ENCODE data around the gene OR2M2. TPM values are rescaled to one million over a fixed set of nuclear protein-coding genes. Genes with fewer than 3 reads are reported as not detected.

The OR2M2 gene
- total RNA-seq, 1 donor from 2014 or later, result not detected

DNA sequence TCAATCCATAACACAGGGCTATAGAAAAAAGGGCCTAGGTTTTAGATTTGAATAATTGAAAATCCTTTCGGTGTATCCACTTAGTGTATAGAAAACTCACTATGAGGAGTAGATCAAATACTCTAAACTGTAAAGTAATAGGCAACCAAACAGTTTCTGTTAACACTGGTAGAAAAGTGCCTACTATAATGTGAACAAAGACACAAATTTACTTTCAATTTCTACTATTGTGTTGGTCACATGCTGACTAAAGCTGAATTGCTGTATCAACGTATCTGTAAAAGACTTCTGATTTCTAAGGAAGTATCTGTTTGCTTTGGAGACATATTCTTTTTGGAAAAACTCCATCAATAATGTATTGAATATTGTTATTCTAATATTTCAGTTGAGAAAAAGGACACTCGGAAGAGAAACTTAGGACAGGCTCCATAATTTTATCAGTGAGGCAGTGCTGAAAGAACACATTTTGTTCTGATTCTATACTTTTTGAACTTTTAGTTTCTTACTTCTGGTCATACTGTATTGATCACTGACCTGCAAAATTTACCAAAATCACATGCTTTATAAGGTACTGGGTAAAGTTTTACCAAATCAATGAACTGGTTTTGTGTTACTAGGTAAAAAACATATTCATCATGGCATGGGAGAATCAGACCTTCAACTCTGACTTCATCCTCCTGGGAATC is 30.0 kb upstream of the OR2M2 start, which contains the start of gene OR2M5:
TSS of gene OR2M5 (plus strand) at position 636 of the 686 bp plus-strand sequence. CDS start at position 636, 0 bp downstream.
- no peak for DNase-seq (ENCODE audit: extremely low spot score, unreplicated experiment)
- H3K4me1 Mint-ChIP-seq (ENCODE audit: unreplicated experiment), result no peaks in the 10 kb centered on the region
- H3K9me3 Mint-ChIP-seq (ENCODE audit: unreplicated experiment), result peaks cover 61% of the 10 kb centered on the region
- no peak within 1 kb of the TSS for H3K4me3 Mint-ChIP-seq (ENCODE audit: unreplicated experiment)
- H3K36me3 Mint-ChIP-seq (ENCODE audit: unreplicated experiment), result no peaks in the 10 kb centered on the region
- no peak within 1 kb of the TSS for H3K27ac Mint-ChIP-seq (ENCODE audit: unreplicated experiment)
- TF ChIP-seq, protein P1, sequence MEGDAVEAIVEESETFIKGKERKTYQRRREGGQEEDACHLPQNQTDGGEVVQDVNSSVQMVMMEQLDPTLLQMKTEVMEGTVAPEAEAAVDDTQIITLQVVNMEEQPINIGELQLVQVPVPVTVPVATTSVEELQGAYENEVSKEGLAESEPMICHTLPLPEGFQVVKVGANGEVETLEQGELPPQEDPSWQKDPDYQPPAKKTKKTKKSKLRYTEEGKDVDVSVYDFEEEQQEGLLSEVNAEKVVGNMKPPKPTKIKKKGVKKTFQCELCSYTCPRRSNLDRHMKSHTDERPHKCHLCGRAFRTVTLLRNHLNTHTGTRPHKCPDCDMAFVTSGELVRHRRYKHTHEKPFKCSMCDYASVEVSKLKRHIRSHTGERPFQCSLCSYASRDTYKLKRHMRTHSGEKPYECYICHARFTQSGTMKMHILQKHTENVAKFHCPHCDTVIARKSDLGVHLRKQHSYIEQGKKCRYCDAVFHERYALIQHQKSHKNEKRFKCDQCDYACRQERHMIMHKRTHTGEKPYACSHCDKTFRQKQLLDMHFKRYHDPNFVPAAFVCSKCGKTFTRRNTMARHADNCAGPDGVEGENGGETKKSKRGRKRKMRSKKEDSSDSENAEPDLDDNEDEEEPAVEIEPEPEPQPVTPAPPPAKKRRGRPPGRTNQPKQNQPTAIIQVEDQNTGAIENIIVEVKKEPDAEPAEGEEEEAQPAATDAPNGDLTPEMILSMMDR (IDR thresholded peaks at IDR 0.05), result no peak
- H3K27me3 Mint-ChIP-seq (ENCODE audit: unreplicated experiment), result no peaks in the 10 kb centered on the region

DNA sequence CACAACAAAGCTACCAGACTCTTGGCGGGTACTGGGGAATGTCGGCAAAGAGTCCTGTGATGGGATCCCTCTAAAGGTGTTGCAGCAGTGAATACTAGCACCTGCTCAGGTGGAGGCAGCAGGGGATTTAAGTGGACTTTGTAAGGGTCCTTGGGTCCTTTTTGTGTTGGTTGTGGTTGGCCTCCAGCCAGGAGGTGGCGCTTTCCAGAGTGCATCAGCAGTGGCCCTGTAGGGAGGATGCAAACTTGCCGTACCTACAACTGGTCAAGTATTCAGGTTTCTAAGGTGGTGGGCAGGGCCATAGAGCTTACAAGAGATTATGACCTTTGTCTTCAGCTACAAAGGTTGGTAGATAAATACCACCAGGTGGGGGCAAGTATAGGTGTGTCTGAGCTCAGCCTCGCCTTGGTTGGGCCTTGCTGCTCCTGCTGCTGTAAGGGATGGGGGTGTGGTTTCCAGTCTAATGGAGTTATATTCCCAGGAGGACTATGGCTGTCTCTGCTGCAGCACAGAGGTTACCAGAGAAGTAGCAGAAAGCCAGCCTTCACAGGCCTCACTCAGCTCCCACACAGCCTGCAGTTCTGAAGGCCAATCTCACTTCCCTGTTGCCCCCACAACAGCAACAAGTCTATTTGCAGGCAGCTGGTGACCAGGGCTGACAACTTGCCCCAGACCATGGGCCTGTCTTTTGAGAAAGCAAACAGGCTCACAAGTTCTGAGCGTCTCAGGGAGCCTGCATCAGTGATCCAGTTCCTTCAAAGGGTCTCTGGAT is 22.4 kb upstream of the OR2M2 start:
- Mint-ChIP-seq H3K36me3 (ENCODE audit: unreplicated experiment) (no peaks in the 10 kb centered on the region), H3K4me1 (ENCODE audit: unreplicated experiment) (no peaks in the 10 kb centered on the region), H3K4me3 (ENCODE audit: unreplicated experiment) (no peak overlapping the region), H3K27ac (ENCODE audit: unreplicated experiment) (no peak overlapping the region), H3K9me3 (ENCODE audit: unreplicated experiment) (peaks cover 54% of the 10 kb centered on the region), H3K27me3 (ENCODE audit: unreplicated experiment) (no peaks in the 10 kb centered on the region)
- no peak for DNase-seq (ENCODE audit: extremely low spot score, unreplicated experiment)
- TF ChIP-seq, protein P1 (IDR thresholded peaks at IDR 0.05), result no peak

DNA sequence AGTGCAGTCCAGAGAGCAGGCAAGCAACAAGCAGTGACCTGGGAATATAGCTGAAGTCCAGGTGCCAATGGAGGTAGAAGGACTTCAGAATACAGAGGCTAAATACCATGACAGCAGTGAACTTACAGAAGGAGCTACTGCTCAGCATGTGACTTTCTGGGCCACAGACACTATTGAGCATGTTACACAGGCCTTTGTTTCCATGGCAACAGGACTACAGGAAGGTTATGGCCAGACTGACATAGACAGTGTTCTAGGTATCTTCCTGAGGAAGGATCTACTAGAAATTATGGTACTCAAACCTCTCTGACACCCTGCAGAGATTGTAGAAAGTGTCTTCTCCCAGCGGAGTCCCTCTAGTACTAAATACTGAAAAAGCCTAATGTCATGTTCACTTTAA is 18.7 kb upstream of the OR2M2 start:
- no peak for DNase-seq (ENCODE audit: extremely low spot score, unreplicated experiment)
- H3K27me3 Mint-ChIP-seq (ENCODE audit: unreplicated experiment), result no peaks in the 10 kb centered on the region
- H3K4me1 Mint-ChIP-seq (ENCODE audit: unreplicated experiment), result no peaks in the 10 kb centered on the region
- no peak overlapping the region for H3K27ac Mint-ChIP-seq (ENCODE audit: unreplicated experiment)
- H3K4me3 Mint-ChIP-seq (ENCODE audit: unreplicated experiment), result no peak overlapping the region
- TF ChIP-seq, protein P1 (IDR thresholded peaks at IDR 0.05), result no peak
- peaks cover 30% of the 10 kb centered on the region for H3K9me3 Mint-ChIP-seq (ENCODE audit: unreplicated experiment)
- no peaks in the 10 kb centered on the region for H3K36me3 Mint-ChIP-seq (ENCODE audit: unreplicated experiment)

DNA sequence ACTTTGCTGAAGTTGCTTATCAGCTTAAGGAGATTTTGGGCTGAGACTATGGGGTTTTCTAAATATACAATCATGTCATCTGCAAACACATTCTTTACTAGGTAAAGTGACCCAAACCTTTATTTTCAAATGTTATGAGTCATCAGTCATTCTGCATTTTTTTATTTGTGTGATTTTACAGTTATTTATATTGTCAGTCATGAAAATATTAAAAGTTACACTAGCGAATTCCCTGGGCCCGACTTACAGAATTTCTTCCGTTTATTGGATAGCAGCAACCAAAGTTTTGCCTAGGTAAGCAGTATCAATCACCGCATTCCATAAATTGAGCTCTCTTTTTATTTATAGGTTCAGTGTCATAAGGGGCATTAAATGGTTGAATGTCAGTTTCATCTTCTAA is 15.9 kb upstream of the OR2M2 start:
- TF ChIP-seq, protein P1 (IDR thresholded peaks at IDR 0.05), result no peak
- Mint-ChIP-seq H3K36me3 (ENCODE audit: unreplicated experiment) (no peaks in the 10 kb centered on the region), H3K27me3 (ENCODE audit: unreplicated experiment) (no peaks in the 10 kb centered on the region), H3K4me1 (ENCODE audit: unreplicated experiment) (no peaks in the 10 kb centered on the region), H3K27ac (ENCODE audit: unreplicated experiment) (no peak overlapping the region), H3K4me3 (ENCODE audit: unreplicated experiment) (no peak overlapping the region), H3K9me3 (ENCODE audit: unreplicated experiment) (peaks cover 33% of the 10 kb centered on the region)
- no peak for DNase-seq (ENCODE audit: extremely low spot score, unreplicated experiment)

DNA sequence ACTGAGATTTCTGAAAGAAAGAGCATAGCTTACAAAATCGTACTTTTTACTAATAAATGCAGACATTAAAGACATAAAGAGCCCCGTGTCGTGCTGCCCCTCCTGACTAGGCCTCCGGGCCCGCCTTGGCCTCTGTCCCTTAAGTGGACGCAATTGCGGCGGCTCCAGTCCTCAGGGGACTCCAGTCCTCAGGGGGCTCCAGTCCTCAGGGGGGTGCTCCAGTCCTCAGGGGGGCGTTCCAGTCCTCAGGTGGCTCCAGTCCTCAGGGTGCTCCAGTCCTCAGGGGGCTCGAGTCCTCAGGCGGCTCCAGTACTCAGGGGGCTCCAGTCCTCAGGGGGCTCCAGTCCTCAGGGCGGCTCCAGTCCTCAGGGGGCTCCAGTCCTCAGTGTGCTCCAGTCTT is 10.6 kb upstream of the OR2M2 start:
- Mint-ChIP-seq H3K4me3 (ENCODE audit: unreplicated experiment) (no peak overlapping the region), H3K36me3 (ENCODE audit: unreplicated experiment) (no peaks in the 10 kb centered on the region), H3K27ac (ENCODE audit: unreplicated experiment) (no peak overlapping the region), H3K9me3 (ENCODE audit: unreplicated experiment) (peaks cover 30% of the 10 kb centered on the region), H3K4me1 (ENCODE audit: unreplicated experiment) (no peaks in the 10 kb centered on the region), H3K27me3 (ENCODE audit: unreplicated experiment) (no peaks in the 10 kb centered on the region)
- TF ChIP-seq, protein P1 (IDR thresholded peaks at IDR 0.05), result no peak
- no peak for DNase-seq (ENCODE audit: extremely low spot score, unreplicated experiment)
